GM12801 (cell line): Measurements from ENCODE around the gene TSHR.

Experiments
- CTCF ChIP-seq: IDR thresholded peaks from one replicate; pipeline ENCODE4 v1.5.1; 2011; ENCODE audit warnings: control low read depth; ENCODE audit not compliant: insufficient read length; ENCODE audit errors: extremely low read depth

The TSHR gene

DNA sequence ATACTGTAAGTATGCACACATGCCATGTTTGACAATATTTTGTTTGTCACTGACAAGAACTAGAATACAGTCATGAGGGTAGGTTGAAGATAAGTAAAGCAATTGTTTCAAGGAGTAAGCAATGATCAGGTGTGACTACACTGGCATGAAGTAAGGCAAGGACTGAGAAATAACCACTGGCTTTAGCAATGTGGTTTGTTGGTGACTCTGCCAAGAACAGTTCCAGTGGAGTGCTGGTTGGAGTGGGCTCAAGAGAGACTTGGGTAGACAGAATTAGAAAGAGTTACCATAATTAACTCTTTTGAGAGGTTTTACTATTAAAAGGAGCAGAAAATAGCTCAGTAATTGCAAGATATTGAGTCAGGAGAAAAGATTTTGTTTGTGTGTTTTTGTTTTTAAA, 135.7 kb downstream of the TSHR start:
- no peak for TF ChIP-seq CTCF

GRCh38 chr14:81091660-81092059, 136.2 kb downstream of the TSHR start:
- no peak for TF ChIP-seq CTCF

DNA sequence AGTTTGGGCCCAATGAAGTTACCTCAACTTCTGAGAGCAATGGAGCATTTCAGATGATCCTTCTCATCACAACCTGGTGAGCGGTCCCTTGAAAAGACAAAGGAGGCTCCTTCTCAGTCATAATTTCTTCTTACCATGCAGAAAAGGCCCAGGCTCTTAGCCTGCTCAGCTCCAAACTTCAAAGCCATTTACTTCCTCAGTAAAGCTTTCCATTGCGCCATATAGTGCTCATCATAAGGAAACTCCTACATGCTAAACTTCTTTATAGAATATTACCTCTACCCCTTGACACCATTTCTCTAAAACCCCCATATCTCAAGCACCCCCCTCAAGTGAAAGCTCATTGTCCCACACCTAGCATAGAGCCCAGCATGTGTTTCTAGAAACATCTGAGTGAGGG, 138.2 kb downstream of the TSHR start:
- no peak for TF ChIP-seq CTCF

- TF ChIP-seq CTCF, result no peak
Observed at GRCh38 chr14:81095539-81095938, 140.1 kb downstream of the TSHR start.

DNA sequence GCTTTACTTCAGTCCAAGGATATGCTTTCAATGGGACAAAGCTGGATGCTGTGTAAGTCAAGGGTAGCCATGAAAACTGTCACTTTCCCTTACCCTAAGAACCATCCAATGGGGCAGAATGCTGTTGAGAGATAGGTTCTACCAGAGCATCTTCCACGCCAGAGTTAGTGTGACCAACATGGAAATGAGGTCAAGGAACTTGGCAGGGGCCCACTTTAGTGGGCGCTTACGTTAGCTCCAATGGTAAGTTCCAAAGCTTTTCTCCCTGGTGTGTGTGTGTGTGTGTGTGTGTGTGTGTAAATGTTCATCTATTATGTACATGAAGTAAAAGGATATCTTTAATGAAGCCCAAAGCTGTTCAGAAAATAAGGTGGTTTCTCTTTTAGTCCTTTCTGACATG, 141.2 kb downstream of the TSHR start:
- TF ChIP-seq CTCF, result no peak

GRCh38 chr14:81102217-81102616, 146.8 kb downstream of the TSHR start:
- no peak for TF ChIP-seq CTCF

GRCh38 chr14:81103443-81103842, 148.0 kb downstream of the TSHR start:
- no peak for TF ChIP-seq CTCF

GRCh38 chr14:81105378-81105777, 150.0 kb downstream of the TSHR start:
- no peak for TF ChIP-seq CTCF
